ENCODE measurements around the gene DCBLD1.
"Not testable (repeated sequence)": the region's sequence is repeated elsewhere in the genome, so short reads cannot be mapped to it uniquely, and the experiment has no call there.

DNA sequence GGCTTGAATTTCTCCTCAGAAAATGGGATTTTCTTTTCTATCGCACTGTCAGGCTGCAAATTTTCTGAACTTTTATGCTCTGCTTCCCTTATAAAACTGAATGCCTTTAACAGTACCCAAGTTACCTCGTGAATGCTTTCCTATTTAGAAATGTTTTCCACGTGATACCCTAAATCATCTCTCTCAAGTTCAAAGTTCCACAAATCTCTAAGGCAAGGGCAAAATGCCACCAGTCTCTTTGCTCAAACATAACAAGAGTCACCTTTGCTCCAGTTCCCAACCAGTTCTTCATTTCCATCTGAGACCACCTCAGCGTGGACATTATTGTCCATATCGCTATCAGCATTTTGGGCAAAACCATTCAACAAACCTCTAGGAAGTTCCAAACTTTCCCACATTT, 35.5 kb downstream of the DCBLD1 start:
- TF ChIP-seq, protein P1, sequence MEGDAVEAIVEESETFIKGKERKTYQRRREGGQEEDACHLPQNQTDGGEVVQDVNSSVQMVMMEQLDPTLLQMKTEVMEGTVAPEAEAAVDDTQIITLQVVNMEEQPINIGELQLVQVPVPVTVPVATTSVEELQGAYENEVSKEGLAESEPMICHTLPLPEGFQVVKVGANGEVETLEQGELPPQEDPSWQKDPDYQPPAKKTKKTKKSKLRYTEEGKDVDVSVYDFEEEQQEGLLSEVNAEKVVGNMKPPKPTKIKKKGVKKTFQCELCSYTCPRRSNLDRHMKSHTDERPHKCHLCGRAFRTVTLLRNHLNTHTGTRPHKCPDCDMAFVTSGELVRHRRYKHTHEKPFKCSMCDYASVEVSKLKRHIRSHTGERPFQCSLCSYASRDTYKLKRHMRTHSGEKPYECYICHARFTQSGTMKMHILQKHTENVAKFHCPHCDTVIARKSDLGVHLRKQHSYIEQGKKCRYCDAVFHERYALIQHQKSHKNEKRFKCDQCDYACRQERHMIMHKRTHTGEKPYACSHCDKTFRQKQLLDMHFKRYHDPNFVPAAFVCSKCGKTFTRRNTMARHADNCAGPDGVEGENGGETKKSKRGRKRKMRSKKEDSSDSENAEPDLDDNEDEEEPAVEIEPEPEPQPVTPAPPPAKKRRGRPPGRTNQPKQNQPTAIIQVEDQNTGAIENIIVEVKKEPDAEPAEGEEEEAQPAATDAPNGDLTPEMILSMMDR (IDR thresholded peaks at IDR 0.05; ENCODE audit: extremely low read depth in 1 of 2, insufficient read depth in 1 of 2, low read depth in 1 of 2, low read length in 2 of 2): not testable (repeated sequence)
- not testable (repeated sequence) for TF ChIP-seq GATA2 (IDR thresholded peaks at IDR 0.05; ENCODE audit: insufficient read depth, insufficient read length, low read depth, low read length); MYC (IDR thresholded peaks at IDR 0.05; ENCODE audit: low read depth, low read length); EZH2 (IDR thresholded peaks at IDR 0.05; ENCODE audit: borderline replicate concordance, low read depth, low read length, severe bottlenecking); POLR2AphosphoS5 (IDR thresholded peaks at IDR 0.05; ENCODE audit: insufficient read depth, low read depth, low read length)

All from endothelial cell of umbilical vein (primary cell).